Measurements from ENCODE around the gene TBL1Y. TPM values are rescaled to one million over a fixed set of nuclear protein-coding genes. Genes with fewer than 3 reads are reported as not detected.

The TBL1Y gene
- total RNA-seq, 1 experiment from 2014 or later, result not detected

DNA sequence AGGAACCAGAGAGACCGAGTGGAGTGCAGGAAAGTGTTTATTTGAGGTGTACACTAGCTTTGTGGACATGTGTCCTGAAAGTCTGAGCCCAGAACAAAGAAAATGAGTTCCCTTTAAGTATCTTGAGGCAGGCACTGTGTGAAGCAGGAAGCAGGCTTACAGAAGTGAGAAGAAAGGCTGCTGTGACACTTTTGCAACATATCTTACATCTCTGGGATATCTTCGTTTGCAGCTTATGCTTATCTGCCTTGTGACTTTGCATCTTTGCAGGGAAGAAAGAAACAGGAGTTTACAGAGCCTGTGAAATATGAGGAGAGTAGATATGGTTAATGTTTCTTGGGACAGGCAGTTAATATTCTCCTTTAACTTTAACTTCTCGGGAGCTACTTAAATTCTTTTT, 92.1 kb downstream of the TBL1Y start:
- ChIA-PET RAD21 (ENCODE audit: low non-redundant PET in 1 of 2, low total read pairs in 2 of 2, uncharacterized antibody in 2 of 2, unreplicated experiment in 2 of 2) (no interaction called here), POLR2A (no interaction called here), CTCF (no interaction called here)
- BruUV-seq (replicated peaks), result no TSS peak
- Histone ChIP-seq H3K36me3 (ENCODE audit: control insufficient read depth in 1 of 2, insufficient read depth in 2 of 2, low read length in 2 of 2) (no peaks in the 10 kb centered on the region), H3K79me2 (ENCODE audit: insufficient read depth, low read length) (no peaks in the 10 kb centered on the region), H3K9me3 (ENCODE audit: control insufficient read depth in 1 of 2, insufficient read depth in 1 of 2, low read depth in 1 of 2, low read length in 2 of 2) (no peaks in the 10 kb centered on the region), H3K27ac (ENCODE audit: low read depth, low read length) (no peak overlapping the region), H4K20me1 (ENCODE audit: insufficient read depth) (no peaks in the 10 kb centered on the region), H3K9ac (ENCODE audit: low read length) (no peak overlapping the region), H3K4me2 (ENCODE audit: low read length) (no peak overlapping the region), H3K9me2 (ENCODE audit: insufficient read depth) (no peaks in the 10 kb centered on the region), H2AFZ (ENCODE audit: low read depth, low read length, poor library complexity, severe bottlenecking) (no peak overlapping the region), H3K4me1 (ENCODE audit: control insufficient read depth in 1 of 2, insufficient read depth in 2 of 2, low read length in 2 of 2) (no peaks in the 10 kb centered on the region), H3K27me3 (ENCODE audit: insufficient read depth, low read length) (no peaks in the 10 kb centered on the region), H3K4me3 (replicated peaks in 1 of 2; ENCODE audit: low read depth in 1 of 2, low read length in 2 of 2) (no peak overlapping the region)
- intact Hi-C loops (cut with micrococcal nuclease), result no loop called here
- TF ChIP-seq EZH2phosphoT487 (IDR thresholded peaks at IDR 0.05; ENCODE audit: borderline replicate concordance) (no peak), SP1 (IDR thresholded peaks at IDR 0.05; ENCODE audit: low read depth) (no peak), POLR2A (IDR thresholded peaks at IDR 0.05; ENCODE audit: borderline replicate concordance, extremely low read depth, insufficient read depth, insufficient read length) (no peak), ZNF274 (IDR thresholded peaks at IDR 0.05; ENCODE audit: low read depth, low read length) (no peak), CBX3 (IDR thresholded peaks at IDR 0.05; ENCODE audit: low read depth) (no peak), ZBTB33 (IDR thresholded peaks at IDR 0.05; ENCODE audit: extremely low read depth, insufficient replicate concordance, low read length) (no peak), MAX (IDR thresholded peaks at IDR 0.05) (no peak), JUND (IDR thresholded peaks at IDR 0.05) (no peak), CEBPB (IDR thresholded peaks at IDR 0.05; ENCODE audit: low read depth) (no peak), YY1 (IDR thresholded peaks at IDR 0.05; ENCODE audit: extremely low read depth, insufficient replicate concordance, low read depth, low read length) (no peak), ZFX (IDR thresholded peaks at IDR 0.05) (no peak), EZH2 (IDR thresholded peaks at IDR 0.05) (no peak), EGR1 (IDR thresholded peaks at IDR 0.05; ENCODE audit: low read depth) (no peak), POLR2AphosphoS5 (IDR thresholded peaks at IDR 0.05; ENCODE audit: low read depth, low read length) (no peak), TCF7L2 (IDR thresholded peaks at IDR 0.05; ENCODE audit: borderline replicate concordance, extremely low read depth, insufficient read depth, insufficient read length) (no peak)
- TF ChIP-seq, protein P1, sequence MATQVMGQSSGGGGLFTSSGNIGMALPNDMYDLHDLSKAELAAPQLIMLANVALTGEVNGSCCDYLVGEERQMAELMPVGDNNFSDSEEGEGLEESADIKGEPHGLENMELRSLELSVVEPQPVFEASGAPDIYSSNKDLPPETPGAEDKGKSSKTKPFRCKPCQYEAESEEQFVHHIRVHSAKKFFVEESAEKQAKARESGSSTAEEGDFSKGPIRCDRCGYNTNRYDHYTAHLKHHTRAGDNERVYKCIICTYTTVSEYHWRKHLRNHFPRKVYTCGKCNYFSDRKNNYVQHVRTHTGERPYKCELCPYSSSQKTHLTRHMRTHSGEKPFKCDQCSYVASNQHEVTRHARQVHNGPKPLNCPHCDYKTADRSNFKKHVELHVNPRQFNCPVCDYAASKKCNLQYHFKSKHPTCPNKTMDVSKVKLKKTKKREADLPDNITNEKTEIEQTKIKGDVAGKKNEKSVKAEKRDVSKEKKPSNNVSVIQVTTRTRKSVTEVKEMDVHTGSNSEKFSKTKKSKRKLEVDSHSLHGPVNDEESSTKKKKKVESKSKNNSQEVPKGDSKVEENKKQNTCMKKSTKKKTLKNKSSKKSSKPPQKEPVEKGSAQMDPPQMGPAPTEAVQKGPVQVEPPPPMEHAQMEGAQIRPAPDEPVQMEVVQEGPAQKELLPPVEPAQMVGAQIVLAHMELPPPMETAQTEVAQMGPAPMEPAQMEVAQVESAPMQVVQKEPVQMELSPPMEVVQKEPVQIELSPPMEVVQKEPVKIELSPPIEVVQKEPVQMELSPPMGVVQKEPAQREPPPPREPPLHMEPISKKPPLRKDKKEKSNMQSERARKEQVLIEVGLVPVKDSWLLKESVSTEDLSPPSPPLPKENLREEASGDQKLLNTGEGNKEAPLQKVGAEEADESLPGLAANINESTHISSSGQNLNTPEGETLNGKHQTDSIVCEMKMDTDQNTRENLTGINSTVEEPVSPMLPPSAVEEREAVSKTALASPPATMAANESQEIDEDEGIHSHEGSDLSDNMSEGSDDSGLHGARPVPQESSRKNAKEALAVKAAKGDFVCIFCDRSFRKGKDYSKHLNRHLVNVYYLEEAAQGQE (IDR thresholded peaks at IDR 0.05; ENCODE audit: low read depth), result no peak
- no peak for ATAC-seq
- DNase-seq (ENCODE audit: low read depth, low spot score), result no peak
